ENCODE measurements around the gene C16orf87.
"Not testable (repeated sequence)": the region's sequence is repeated elsewhere in the genome, so short reads cannot be mapped to it uniquely, and the experiment has no call there.

C16orf87 gene, protein sequence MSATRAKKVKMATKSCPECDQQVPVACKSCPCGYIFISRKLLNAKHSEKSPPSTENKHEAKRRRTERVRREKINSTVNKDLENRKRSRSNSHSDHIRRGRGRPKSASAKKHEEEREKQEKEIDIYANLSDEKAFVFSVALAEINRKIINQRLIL

DNA sequence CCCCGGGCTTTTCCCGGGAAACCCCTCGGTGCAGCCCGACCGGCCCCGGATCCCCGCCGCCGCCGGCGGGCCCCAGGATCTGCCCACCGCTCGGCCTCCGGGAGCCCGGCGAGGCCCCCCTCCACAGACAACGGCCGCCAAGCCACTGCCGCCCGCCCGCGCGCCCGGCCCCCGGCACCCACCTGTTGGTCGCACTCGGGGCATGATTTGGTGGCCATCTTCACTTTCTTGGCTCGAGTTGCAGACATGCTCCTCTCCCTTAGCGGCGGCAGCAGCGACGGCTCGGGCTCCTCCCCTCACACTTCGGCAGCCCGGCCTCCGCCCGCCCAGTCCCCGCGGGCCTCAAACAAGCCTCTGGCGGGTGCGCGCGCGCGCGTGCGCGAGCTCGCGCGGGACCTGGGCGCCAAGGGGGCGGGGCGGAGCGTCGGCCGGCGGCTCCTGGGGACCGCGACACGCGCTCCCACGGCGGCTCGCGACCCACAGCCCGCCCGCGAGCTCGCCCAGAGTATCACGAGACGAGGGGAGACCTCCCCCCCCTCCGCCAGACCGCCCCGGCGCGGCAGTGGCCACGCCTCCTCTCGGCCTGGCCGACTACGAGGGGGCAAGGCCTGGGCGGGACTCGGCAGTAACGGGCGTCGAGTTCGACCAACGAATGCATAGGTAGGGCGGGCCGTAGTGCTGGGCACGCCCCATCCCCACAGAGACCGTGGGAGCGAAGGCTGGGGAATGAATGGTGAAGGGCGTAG is at the start of gene C16orf87:
TSS of gene C16orf87 (minus strand) at position 279 of the 746 bp plus-strand sequence. CDS start at position 248, 31 bp downstream.
- Histone ChIP-seq H3K36me3 (replicated peaks; ENCODE audit: low read depth, low read length) (peaks cover 11% of the 10 kb centered on the region), H4K20me1 (ENCODE audit: insufficient read depth, low read length) (peaks cover 27% of the 10 kb centered on the region), H3K9ac (ENCODE audit: low read length) (peak within 1 kb of the TSS; percentile 98), H3K4me3 (ENCODE audit: low read length) (peak within 1 kb of the TSS; percentile 95), H3K4me1 (ENCODE audit: low read length) (peaks cover 50% of the 10 kb centered on the region), H2AFZ (ENCODE audit: low read depth, low read length) (no peak within 1 kb of the TSS), H3K27me3 (ENCODE audit: low read depth, low read length) (no peaks in the 10 kb centered on the region), H3K9me3 (ENCODE audit: insufficient read depth, low read length) (no peaks in the 10 kb centered on the region), H3K27ac (ENCODE audit: low read length) (peak within 1 kb of the TSS; percentile 93), H3K4me2 (ENCODE audit: low read length) (peak within 1 kb of the TSS; percentile 85), H3K79me2 (ENCODE audit: low read length) (peaks cover 49% of the 10 kb centered on the region)
- TF ChIP-seq, protein P1, sequence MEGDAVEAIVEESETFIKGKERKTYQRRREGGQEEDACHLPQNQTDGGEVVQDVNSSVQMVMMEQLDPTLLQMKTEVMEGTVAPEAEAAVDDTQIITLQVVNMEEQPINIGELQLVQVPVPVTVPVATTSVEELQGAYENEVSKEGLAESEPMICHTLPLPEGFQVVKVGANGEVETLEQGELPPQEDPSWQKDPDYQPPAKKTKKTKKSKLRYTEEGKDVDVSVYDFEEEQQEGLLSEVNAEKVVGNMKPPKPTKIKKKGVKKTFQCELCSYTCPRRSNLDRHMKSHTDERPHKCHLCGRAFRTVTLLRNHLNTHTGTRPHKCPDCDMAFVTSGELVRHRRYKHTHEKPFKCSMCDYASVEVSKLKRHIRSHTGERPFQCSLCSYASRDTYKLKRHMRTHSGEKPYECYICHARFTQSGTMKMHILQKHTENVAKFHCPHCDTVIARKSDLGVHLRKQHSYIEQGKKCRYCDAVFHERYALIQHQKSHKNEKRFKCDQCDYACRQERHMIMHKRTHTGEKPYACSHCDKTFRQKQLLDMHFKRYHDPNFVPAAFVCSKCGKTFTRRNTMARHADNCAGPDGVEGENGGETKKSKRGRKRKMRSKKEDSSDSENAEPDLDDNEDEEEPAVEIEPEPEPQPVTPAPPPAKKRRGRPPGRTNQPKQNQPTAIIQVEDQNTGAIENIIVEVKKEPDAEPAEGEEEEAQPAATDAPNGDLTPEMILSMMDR (IDR thresholded peaks at IDR 0.05; ENCODE audit: low read depth, low read length): no peak
- no peak for TF ChIP-seq EZH2phosphoT487 (IDR thresholded peaks at IDR 0.05; ENCODE audit: low read depth)

DNA sequence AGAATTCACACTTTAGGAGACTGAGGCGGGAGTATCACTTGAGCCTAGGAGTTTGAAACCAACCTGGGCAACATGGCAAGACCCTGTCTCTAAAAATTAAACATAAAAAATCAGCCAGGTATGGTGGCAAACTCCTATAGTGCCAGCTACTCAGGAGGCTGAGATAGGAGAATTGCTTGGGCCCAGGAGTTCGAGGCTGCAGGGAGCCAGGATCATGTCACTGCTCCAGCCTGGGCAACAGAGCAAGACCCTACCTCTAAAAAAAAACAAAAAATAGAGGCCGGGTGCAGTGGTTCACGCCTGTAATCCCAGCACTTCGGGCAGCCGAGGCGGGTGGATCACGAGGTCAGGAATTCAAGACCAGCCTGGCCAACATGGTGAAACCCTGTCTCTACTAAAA is 44.3 kb upstream of the C16orf87 start:
- Histone ChIP-seq H3K4me1 (ENCODE audit: low read length) (no peaks in the 10 kb centered on the region), H2AFZ (ENCODE audit: low read depth, low read length) (no peak overlapping the region), H3K9me3 (ENCODE audit: insufficient read depth, low read length) (no peaks in the 10 kb centered on the region), H3K4me3 (ENCODE audit: low read length) (no peak overlapping the region), H3K4me2 (ENCODE audit: low read length) (no peak overlapping the region), H4K20me1 (ENCODE audit: insufficient read depth, low read length) (no peaks in the 10 kb centered on the region), H3K27ac (ENCODE audit: low read length) (no peak overlapping the region), H3K36me3 (replicated peaks; ENCODE audit: low read depth, low read length) (no peaks in the 10 kb centered on the region), H3K9ac (ENCODE audit: low read length) (no peak overlapping the region), H3K79me2 (ENCODE audit: low read length) (no peaks in the 10 kb centered on the region), H3K27me3 (ENCODE audit: low read depth, low read length) (peaks cover 13% of the 10 kb centered on the region)
- TF ChIP-seq, protein P1 (IDR thresholded peaks at IDR 0.05; ENCODE audit: low read depth, low read length): no peak
- no peak for TF ChIP-seq EZH2phosphoT487 (IDR thresholded peaks at IDR 0.05; ENCODE audit: low read depth)

DNA sequence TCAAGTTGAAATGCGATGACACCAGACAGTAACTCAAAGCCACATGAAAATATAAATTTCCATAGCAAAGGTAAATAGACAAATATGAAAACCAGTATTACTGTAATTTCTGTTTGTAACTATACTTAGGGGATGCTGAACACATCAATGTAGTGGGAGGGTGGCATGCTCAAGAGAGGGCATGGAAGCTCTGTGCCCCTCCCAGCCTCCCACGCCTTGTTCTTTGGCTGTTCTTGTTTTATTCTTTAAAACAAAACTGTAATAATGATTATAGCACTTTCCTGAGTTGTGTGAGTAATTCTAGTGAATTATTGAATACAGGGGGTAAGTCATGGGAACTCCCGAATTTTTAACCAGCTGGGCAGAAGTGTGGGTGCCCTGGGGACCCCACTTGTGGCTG is 42.2 kb upstream of the C16orf87 start:
- H2AFZ ChIP-seq (ENCODE audit: low read depth, low read length): no peak overlapping the region
- no peaks in the 10 kb centered on the region for H3K27me3 ChIP-seq (ENCODE audit: low read depth, low read length)
- TF ChIP-seq EZH2phosphoT487 (IDR thresholded peaks at IDR 0.05; ENCODE audit: low read depth): no peak
- TF ChIP-seq, protein P1 (IDR thresholded peaks at IDR 0.05; ENCODE audit: low read depth, low read length): no peak
- H4K20me1 ChIP-seq (ENCODE audit: insufficient read depth, low read length): no peaks in the 10 kb centered on the region
- no peak overlapping the region for H3K9ac ChIP-seq (ENCODE audit: low read length)
- H3K4me1 ChIP-seq (ENCODE audit: low read length): no peaks in the 10 kb centered on the region
- H3K9me3 ChIP-seq (ENCODE audit: insufficient read depth, low read length): no peaks in the 10 kb centered on the region
- H3K79me2 ChIP-seq (ENCODE audit: low read length): no peaks in the 10 kb centered on the region
- H3K4me3 ChIP-seq (ENCODE audit: low read length): no peak overlapping the region
- no peak overlapping the region for H3K4me2 ChIP-seq (ENCODE audit: low read length)
- H3K27ac ChIP-seq (ENCODE audit: low read length): no peak overlapping the region
- no peaks in the 10 kb centered on the region for H3K36me3 ChIP-seq (replicated peaks; ENCODE audit: low read depth, low read length)

DNA sequence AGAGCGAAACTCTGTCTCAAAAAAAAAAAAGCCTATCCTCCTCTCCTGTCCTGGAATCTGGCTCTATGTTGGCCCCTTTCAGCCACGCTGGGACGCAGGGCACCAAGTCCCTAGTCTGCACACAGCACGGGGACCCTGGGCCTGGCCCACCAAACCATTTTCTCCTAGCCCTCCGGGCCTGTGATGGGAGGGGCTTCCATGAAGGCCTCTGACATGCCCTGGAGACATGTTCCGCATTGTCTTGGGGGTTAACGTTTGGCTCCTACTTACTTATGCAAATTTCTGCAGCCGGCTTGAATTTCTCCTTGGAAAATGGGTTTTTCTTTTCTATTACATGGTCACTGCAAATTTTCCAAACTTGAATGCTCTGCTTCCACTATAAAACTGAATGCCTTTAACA is 40.6 kb upstream of the C16orf87 start:
- no peaks in the 10 kb centered on the region for H3K4me1 ChIP-seq (ENCODE audit: low read length)
- H3K27ac ChIP-seq (ENCODE audit: low read length): no peak overlapping the region
- no peak overlapping the region for H3K9ac ChIP-seq (ENCODE audit: low read length)
- H3K4me2 ChIP-seq (ENCODE audit: low read length): no peak overlapping the region
- H3K9me3 ChIP-seq (ENCODE audit: insufficient read depth, low read length): no peaks in the 10 kb centered on the region
- no peaks in the 10 kb centered on the region for H4K20me1 ChIP-seq (ENCODE audit: insufficient read depth, low read length)
- no peaks in the 10 kb centered on the region for H3K79me2 ChIP-seq (ENCODE audit: low read length)
- H3K36me3 ChIP-seq (replicated peaks; ENCODE audit: low read depth, low read length): no peaks in the 10 kb centered on the region
- no peak overlapping the region for H3K4me3 ChIP-seq (ENCODE audit: low read length)
- H3K27me3 ChIP-seq (ENCODE audit: low read depth, low read length): no peaks in the 10 kb centered on the region
- H2AFZ ChIP-seq (ENCODE audit: low read depth, low read length): no peak overlapping the region
- TF ChIP-seq, protein P1 (IDR thresholded peaks at IDR 0.05; ENCODE audit: low read depth, low read length): no peak
- TF ChIP-seq EZH2phosphoT487 (IDR thresholded peaks at IDR 0.05; ENCODE audit: low read depth): no peak

DNA sequence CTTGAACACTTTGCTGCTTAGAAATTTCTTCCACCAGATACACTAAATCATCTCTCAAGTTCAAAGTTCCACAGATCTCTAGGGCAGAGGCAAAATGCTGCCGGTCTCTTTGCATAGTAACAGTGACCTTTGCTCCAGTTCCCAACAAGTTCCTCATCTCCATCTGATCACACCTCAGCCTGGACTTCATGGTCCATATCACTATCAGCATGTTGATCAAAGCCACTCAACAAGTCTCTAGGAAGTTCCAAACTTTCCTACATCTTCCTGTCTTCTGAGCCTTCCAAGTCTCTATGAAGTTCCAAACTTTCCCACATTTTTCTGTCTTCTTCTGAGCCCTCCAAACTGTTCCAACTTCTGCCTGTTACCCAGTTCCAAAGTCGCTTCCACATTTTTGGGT is 37.9 kb upstream of the C16orf87 start:
- H3K4me2 ChIP-seq (ENCODE audit: low read length); H3K79me2 ChIP-seq (ENCODE audit: low read length); H3K4me3 ChIP-seq (ENCODE audit: low read length); H3K27me3 ChIP-seq (ENCODE audit: low read depth, low read length); H3K4me1 ChIP-seq (ENCODE audit: low read length); H4K20me1 ChIP-seq (ENCODE audit: insufficient read depth, low read length); H3K36me3 ChIP-seq (replicated peaks; ENCODE audit: low read depth, low read length); H3K27ac ChIP-seq (ENCODE audit: low read length); H3K9me3 ChIP-seq (ENCODE audit: insufficient read depth, low read length); H2AFZ ChIP-seq (ENCODE audit: low read depth, low read length); H3K9ac ChIP-seq (ENCODE audit: low read length): not testable (repeated sequence)

DNA sequence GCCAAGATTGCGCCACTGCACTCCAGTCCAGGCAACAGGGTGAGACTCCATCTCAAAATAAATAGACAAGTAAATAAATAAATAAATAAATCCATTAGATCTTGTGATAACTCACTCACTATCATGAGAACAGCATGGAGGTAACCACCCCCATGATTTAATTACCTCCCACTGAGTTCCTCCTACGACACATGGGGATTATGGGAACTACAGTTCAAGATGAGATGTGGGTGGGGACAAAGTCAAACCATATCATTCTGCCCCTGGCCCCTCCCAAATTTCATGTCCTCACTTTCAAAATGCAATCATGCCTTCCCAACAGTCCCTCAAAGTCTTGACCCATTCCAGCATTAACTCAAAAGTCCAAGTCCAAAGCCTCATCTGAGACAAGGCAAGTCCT is 36.5 kb upstream of the C16orf87 start:
- not testable (repeated sequence) for H2AFZ ChIP-seq (ENCODE audit: low read depth, low read length); H3K79me2 ChIP-seq (ENCODE audit: low read length); H3K4me2 ChIP-seq (ENCODE audit: low read length); H3K4me1 ChIP-seq (ENCODE audit: low read length); H3K9ac ChIP-seq (ENCODE audit: low read length); H3K36me3 ChIP-seq (replicated peaks; ENCODE audit: low read depth, low read length); H3K4me3 ChIP-seq (ENCODE audit: low read length); H3K27ac ChIP-seq (ENCODE audit: low read length); H3K9me3 ChIP-seq (ENCODE audit: insufficient read depth, low read length); H4K20me1 ChIP-seq (ENCODE audit: insufficient read depth, low read length); H3K27me3 ChIP-seq (ENCODE audit: low read depth, low read length)
